SK-N-SH (cell line): ENCODE data around the gene PSMG4. TPM values are rescaled to one million over a fixed set of nuclear protein-coding genes. Genes with fewer than 3 reads are reported as not detected.

Experiments
- CTCF ChIA-PET: fragments of 300-600, 350-600 bp; formaldehyde crosslinking; extraction: SDS; loops from one replicate; lab custom pipeline; 2021; lab: Yijun Ruan, JAX
- POLR2A ChIA-PET: fragments of 350-600 bp; sonication (Branson Sonifier 250); formaldehyde crosslinking; extraction: SDS; loops from one replicate; lab custom pipeline; 2020; ENCODE audit warnings: antibody characterized with exemption, inconsistent platforms; lab: Yijun Ruan, JAX
- DNase-seq: peaks from one replicate; pipeline ENCODE4 v3.0.0; 2012
- H2AFZ ChIP-seq: fragments of 200-600 bp; sonication (generic); 2 replicates; pipeline ENCODE4 v1.8.1; 2016; ENCODE audit warnings: antibody characterized with exemption, mild to moderate bottlenecking, low read depth
- H3F3A ChIP-seq: fragments of 200-600 bp; sonication (generic); replicated peaks from 2 replicates; pipeline ENCODE3; 2016; ENCODE audit warnings: antibody characterized with exemption, mild to moderate bottlenecking; ENCODE audit not compliant: insufficient read depth
- H3K27ac ChIP-seq, 2 experiments: fragments of 200-500 bp in 1 of 2; fragments of 200-600 bp in 1 of 2; sonication (Bioruptor generic) in 1 of 2; sonication (generic), shearing (Covaris generic) in 1 of 2; 2 replicates each; pipeline versions ENCODE4 v1.5.1 to v1.6.1; 2014 to 2016; ENCODE audit warnings: low read depth in 2 of 2, inconsistent platforms in 1 of 2, low read length in 1 of 2, mild to moderate bottlenecking in 1 of 2, mixed read lengths in 1 of 2
- H3K27me3 ChIP-seq: fragments of 200-600 bp; sonication (generic), shearing (Covaris generic); 2 replicates; pipeline ENCODE4 v1.6.1; 2016; ENCODE audit warnings: mixed run types; ENCODE audit not compliant: insufficient read depth
- H3K36me3 ChIP-seq, 2 experiments: fragments of 200-500 bp in 1 of 2; fragments of 200-600 bp in 1 of 2; sonication (Bioruptor generic) in 1 of 2; sonication (generic) in 1 of 2; replicated peaks in 1 of 2; 2 replicates each; pipeline versions ENCODE3 to v1.5.1; 2014 to 2016; ENCODE audit warnings: low read length in 1 of 2, mild to moderate bottlenecking in 1 of 2; ENCODE audit not compliant: insufficient read depth in 2 of 2, control insufficient read depth in 1 of 2
- H3K4me1 ChIP-seq, 2 experiments: fragments of 200-500 bp in 1 of 2; fragments of 200-600 bp in 1 of 2; sonication (Bioruptor generic) in 1 of 2; sonication (generic), shearing (Covaris generic) in 1 of 2; 2 replicates each; pipeline versions ENCODE4 v1.5.1 to v1.6.1; 2014 to 2016; ENCODE audit warnings: low read depth in 1 of 2, low read length in 1 of 2, mixed run types in 1 of 2; ENCODE audit not compliant: insufficient read depth in 2 of 2, control insufficient read depth in 1 of 2
- H3K4me2 ChIP-seq: fragments of 200-600 bp; sonication (generic), shearing (Covaris generic); 2 replicates; pipeline ENCODE4 v1.6.1; 2017; ENCODE audit warnings: mixed run types
- H3K4me3 ChIP-seq, 2 experiments: fragments of 200-500 bp in 1 of 2; fragments of 200-600 bp in 1 of 2; sonication (Bioruptor generic) in 1 of 2; sonication (generic), shearing (Covaris generic) in 1 of 2; 2 replicates each; pipeline versions ENCODE4 v1.5.1 to v1.8.1; 2014 to 2016; ENCODE audit warnings: low read depth in 2 of 2, inconsistent platforms in 1 of 2, low read length in 1 of 2, mild to moderate bottlenecking in 1 of 2, mixed read lengths in 1 of 2, moderate library complexity in 1 of 2
- H3K79me2 ChIP-seq: fragments of 200-600 bp; sonication (generic); 2 replicates; pipeline ENCODE4 v1.8.1; 2017; ENCODE audit warnings: mild to moderate bottlenecking; ENCODE audit not compliant: insufficient read depth
- H3K9ac ChIP-seq: fragments of 200-600 bp; sonication (generic); 2 replicates; pipeline ENCODE4 v1.6.1; 2017; ENCODE audit warnings: mixed run types
- H3K9me2 ChIP-seq: fragments of 200-600 bp; sonication (generic); 2 replicates; pipeline ENCODE4 v1.6.1; 2017; ENCODE audit warnings: mixed run types
- H3K9me3 ChIP-seq: fragments of 200-600 bp; sonication (generic); 2 replicates; pipeline ENCODE4 v1.6.1; 2017; ENCODE audit warnings: mixed run types, mild to moderate bottlenecking, moderate library complexity
- H4K20me1 ChIP-seq: fragments of 200-600 bp; sonication (generic); 2 replicates; pipeline ENCODE4 v1.6.1; 2017; ENCODE audit warnings: mild to moderate bottlenecking, mixed run types; ENCODE audit not compliant: insufficient read depth
- CHD2 ChIP-seq: fragments of 150-350 bp; IDR thresholded peaks from 2 replicates; pipeline ENCODE4 v1.6.1; 2018; ENCODE audit warnings: low read length; ENCODE audit not compliant: partially characterized antibody
- EZH2phosphoT487 ChIP-seq: fragments of 200-600 bp; sonication (generic); IDR thresholded peaks from 2 replicates; pipeline ENCODE4 v1.6.1; 2017; ENCODE audit warnings: low read depth, mixed run types, mild to moderate bottlenecking, antibody characterized with exemption, moderate library complexity, borderline replicate concordance
- GABPA ChIP-seq: IDR thresholded peaks from 2 replicates; pipeline ENCODE4 v1.4.0; 2012; ENCODE audit warnings: low read depth, mild to moderate bottlenecking
- MEF2A ChIP-seq: IDR thresholded peaks from 2 replicates; pipeline ENCODE4 v1.4.0; 2012; ENCODE audit warnings: low read depth, borderline replicate concordance
- POLR2AphosphoS5 ChIP-seq: IDR thresholded peaks from 2 replicates; pipeline ENCODE4 v1.6.1; 2012; ENCODE audit warnings: low read depth, low read length
- RFX5 ChIP-seq: IDR thresholded peaks from 2 replicates; pipeline ENCODE4 v1.6.1; 2012; ENCODE audit warnings: mild to moderate bottlenecking, improper control_type of control experiment, low read length
- RXRA ChIP-seq: IDR thresholded peaks from 2 replicates; pipeline ENCODE4 v1.4.0; 2012; ENCODE audit warnings: low read depth, mild to moderate bottlenecking, borderline replicate concordance
- SIN3A ChIP-seq: IDR thresholded peaks from 2 replicates; pipeline ENCODE4 v1.6.1; 2012; ENCODE audit warnings: low read depth, mild to moderate bottlenecking, low read length, moderate library complexity, borderline replicate concordance
- WGBS: methylation state at CpG from one replicate; pipeline ENCODE4 v1.1.6; 2017; ENCODE audit warnings: low lambda C conversion rate; 5-methylcytosine and 5-hydroxymethylcytosine counted together
- polyA plus RNA-seq, 3 experiments: library from polyadenylated mRNA; depleted of rRNA; stranded (reverse); fragments of >200 nt; gene quantifications; 2 replicates each; pipeline ENCODE4 v1.2.3, GENCODE V29; 2012
- TF ChIP-seq, protein P1 (sequence below): IDR thresholded peaks from 2 replicates; pipeline ENCODE4 v1.4.0; 2012; ENCODE audit warnings: low read depth, borderline replicate concordance
- TF ChIP-seq, protein P2 (sequence below): IDR thresholded peaks from 2 replicates; pipeline ENCODE4 v1.6.1; 2012; ENCODE audit warnings: mild to moderate bottlenecking, low read depth, low read length, moderate library complexity

The PSMG4 gene
- polyA plus RNA-seq, 1 of the 3 experiments (the other 2 are of a cell fraction), result 61.3 TPM

DNA sequence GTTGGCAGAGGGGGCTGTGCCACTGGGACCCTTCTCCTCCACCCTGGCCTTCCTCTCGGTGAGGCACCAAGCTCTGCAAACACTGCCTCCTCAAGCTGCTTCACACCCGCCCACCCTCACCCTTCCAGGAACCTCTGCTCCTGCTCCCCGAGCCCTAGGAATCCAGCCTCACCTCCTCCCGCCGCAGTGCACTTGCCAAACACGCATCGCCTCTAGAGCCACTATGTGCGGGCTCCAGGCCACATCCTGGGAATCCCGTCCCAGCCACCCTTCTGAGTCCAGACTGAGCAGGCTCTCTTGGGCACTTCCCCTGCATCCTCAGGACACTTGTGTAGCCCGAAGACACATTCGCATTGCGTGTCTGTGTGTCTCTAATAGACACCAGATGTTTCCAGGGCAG lies 18.5 kb downstream of the PSMG4 start:
- H3K27ac ChIP-seq, result no peak overlapping the region
- no peaks in the 10 kb centered on the region for H3K9me3 ChIP-seq
- no peak for DNase-seq
- H3F3A ChIP-seq, result peaks cover 3% of the 10 kb centered on the region
- H3K36me3 ChIP-seq, result peaks cover 0 to 11% of the 10 kb centered on the region in 2 experiments
- no peaks in the 10 kb centered on the region for H3K27me3 ChIP-seq
- WGBS, result 90% methylated on average over 3 of the region's 12 CpGs
- peaks cover 5% of the 10 kb centered on the region; the same call in 1 of the 2 replicates for H4K20me1 ChIP-seq
- TF ChIP-seq POLR2AphosphoS5, result no peak
- TF ChIP-seq, protein P1, sequence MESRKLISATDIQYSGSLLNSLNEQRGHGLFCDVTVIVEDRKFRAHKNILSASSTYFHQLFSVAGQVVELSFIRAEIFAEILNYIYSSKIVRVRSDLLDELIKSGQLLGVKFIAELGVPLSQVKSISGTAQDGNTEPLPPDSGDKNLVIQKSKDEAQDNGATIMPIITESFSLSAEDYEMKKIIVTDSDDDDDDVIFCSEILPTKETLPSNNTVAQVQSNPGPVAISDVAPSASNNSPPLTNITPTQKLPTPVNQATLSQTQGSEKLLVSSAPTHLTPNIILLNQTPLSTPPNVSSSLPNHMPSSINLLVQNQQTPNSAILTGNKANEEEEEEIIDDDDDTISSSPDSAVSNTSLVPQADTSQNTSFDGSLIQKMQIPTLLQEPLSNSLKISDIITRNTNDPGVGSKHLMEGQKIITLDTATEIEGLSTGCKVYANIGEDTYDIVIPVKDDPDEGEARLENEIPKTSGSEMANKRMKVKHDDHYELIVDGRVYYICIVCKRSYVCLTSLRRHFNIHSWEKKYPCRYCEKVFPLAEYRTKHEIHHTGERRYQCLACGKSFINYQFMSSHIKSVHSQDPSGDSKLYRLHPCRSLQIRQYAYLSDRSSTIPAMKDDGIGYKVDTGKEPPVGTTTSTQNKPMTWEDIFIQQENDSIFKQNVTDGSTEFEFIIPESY, result no peak
- TF ChIP-seq EZH2phosphoT487, result no peak
- TF ChIP-seq GABPA, result no peak
- TF ChIP-seq RXRA, result no peak
- H3K4me1 ChIP-seq, result peaks cover 12 to 14% of the 10 kb centered on the region in 2 experiments; a peak in 2 of 4 replicates
- no peak overlapping the region for H2AFZ ChIP-seq
- no peaks in the 10 kb centered on the region for H3K79me2 ChIP-seq
- POLR2A ChIA-PET, result no interaction called here
- H3K4me2 ChIP-seq, result no peak overlapping the region
- no peak overlapping the region for H3K4me3 ChIP-seq
- H3K9ac ChIP-seq, result no peak overlapping the region
- H3K9me2 ChIP-seq, result no peaks in the 10 kb centered on the region
- CTCF ChIA-PET, result interaction anchor here (1.3 kb wide), 1 partner anchor 455 kb away, joined by 8 read pairs; no protein-coding TSS in a partner anchor

DNA sequence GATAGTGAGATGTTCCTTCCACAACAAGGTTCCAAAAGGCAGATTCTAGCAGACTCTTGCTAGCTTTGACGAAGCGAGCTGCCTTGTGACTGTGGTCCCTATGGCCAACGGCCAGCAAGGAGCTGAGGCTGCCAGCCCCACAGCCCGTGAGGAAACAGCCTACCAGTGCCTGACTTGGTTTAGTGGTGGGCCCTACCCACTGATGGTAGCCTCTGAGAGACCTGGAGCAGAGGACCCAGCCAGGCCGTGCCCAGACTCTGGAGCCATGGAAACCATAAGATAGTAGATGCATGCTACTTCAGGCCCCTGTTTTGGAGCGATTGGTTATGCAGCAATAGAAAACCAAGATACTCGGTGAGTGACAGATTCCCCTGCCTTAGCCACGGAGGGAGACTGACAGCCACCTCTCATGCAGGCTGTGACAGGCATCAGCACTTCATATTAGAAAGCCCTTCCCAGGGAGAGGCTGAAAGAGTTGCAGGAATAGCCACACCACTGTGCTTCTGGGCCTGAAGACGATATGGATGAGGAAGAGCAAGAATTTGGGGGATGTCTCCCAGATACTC lies 19.2 kb downstream of the PSMG4 start:
- Histone ChIP-seq H3K27me3 (no peaks in the 10 kb centered on the region), H3K9ac (no peak overlapping the region), H3K4me2 (no peak overlapping the region)
- WGBS, result 94% methylated on average over 5 of the region's 9 CpGs
- TF ChIP-seq, protein P2, sequence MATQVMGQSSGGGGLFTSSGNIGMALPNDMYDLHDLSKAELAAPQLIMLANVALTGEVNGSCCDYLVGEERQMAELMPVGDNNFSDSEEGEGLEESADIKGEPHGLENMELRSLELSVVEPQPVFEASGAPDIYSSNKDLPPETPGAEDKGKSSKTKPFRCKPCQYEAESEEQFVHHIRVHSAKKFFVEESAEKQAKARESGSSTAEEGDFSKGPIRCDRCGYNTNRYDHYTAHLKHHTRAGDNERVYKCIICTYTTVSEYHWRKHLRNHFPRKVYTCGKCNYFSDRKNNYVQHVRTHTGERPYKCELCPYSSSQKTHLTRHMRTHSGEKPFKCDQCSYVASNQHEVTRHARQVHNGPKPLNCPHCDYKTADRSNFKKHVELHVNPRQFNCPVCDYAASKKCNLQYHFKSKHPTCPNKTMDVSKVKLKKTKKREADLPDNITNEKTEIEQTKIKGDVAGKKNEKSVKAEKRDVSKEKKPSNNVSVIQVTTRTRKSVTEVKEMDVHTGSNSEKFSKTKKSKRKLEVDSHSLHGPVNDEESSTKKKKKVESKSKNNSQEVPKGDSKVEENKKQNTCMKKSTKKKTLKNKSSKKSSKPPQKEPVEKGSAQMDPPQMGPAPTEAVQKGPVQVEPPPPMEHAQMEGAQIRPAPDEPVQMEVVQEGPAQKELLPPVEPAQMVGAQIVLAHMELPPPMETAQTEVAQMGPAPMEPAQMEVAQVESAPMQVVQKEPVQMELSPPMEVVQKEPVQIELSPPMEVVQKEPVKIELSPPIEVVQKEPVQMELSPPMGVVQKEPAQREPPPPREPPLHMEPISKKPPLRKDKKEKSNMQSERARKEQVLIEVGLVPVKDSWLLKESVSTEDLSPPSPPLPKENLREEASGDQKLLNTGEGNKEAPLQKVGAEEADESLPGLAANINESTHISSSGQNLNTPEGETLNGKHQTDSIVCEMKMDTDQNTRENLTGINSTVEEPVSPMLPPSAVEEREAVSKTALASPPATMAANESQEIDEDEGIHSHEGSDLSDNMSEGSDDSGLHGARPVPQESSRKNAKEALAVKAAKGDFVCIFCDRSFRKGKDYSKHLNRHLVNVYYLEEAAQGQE, result no peak
- TF ChIP-seq CHD2, result no peak
- no peak for TF ChIP-seq RFX5
- TF ChIP-seq SIN3A, result no peak
- TF ChIP-seq POLR2AphosphoS5, result no peak
- no peak for TF ChIP-seq MEF2A
- TF ChIP-seq, all 33 proteins: peak for 0
- Histone ChIP-seq H3K9me2 (no peaks in the 10 kb centered on the region), H2AFZ (no peak overlapping the region), H3F3A (peaks cover 3% of the 10 kb centered on the region), H3K27ac (no peak overlapping the region; a peak in 1 of 4 replicates), H3K4me3 (no peak overlapping the region), H3K36me3 (peaks cover 0 to 4% of the 10 kb centered on the region in 2 experiments), H3K9me3 (no peaks in the 10 kb centered on the region), H3K4me1 (peaks cover 14% of the 10 kb centered on the region in 2 experiments; a peak in 2 of 4 replicates), H4K20me1 (peaks cover 8% of the 10 kb centered on the region; the same call in 1 of the 2 replicates), H3K79me2 (no peaks in the 10 kb centered on the region)
- POLR2A ChIA-PET, result no interaction called here
- no peak for DNase-seq
- CTCF ChIA-PET, result interaction anchor here (7.2 kb wide), 1 partner anchor 454 kb away, joined by 158 read pairs; no protein-coding TSS in a partner anchor
